Measurements from ENCODE around the gene NR1D1. TPM values are rescaled to one million over a fixed set of nuclear protein-coding genes. Genes with fewer than 3 reads are reported as not detected.
A peak's percentile ranks its signal among the peaks of the same experiment; 100 is the strongest.

Gene NR1D1
- total RNA-seq, 2 donors from 2014 or later: 3.0 to 4.4 TPM

- no peaks in the 10 kb centered on the region for H3K9me3 Mint-ChIP-seq
- no peak for TF ChIP-seq CTCF (conservative IDR thresholded peaks at IDR 0.05)
- no peak overlapping the region for H3K4me3 Mint-ChIP-seq
- no peaks in the 10 kb centered on the region for H3K36me3 Mint-ChIP-seq (ENCODE audit: low read depth)
- Histone ChIP-seq H3K4me1 (ENCODE audit: control insufficient read depth, insufficient read depth, low read length) (no peaks in the 10 kb centered on the region), H3K4me3 (ENCODE audit: low read length) (no peak overlapping the region), H3K27ac (ENCODE audit: low read depth, low read length) (no peak overlapping the region), H3K9me3 (ENCODE audit: control insufficient read depth, low read length) (no peaks in the 10 kb centered on the region), H3K27me3 (ENCODE audit: control insufficient read depth, insufficient read depth, low read length, poor library complexity, severe bottlenecking) (peaks cover 17% of the 10 kb centered on the region), H3K36me3 (ENCODE audit: control insufficient read depth, insufficient read depth, low read length) (no peaks in the 10 kb centered on the region), H3K9ac (ENCODE audit: extremely low read depth, low read length, poor library complexity, severe bottlenecking) (no peak overlapping the region)
- H3K4me1 Mint-ChIP-seq: peaks cover 29% of the 10 kb centered on the region
- no peak overlapping the region for H3K27ac Mint-ChIP-seq
- 83 to 94% methylated on average over 2 to 8 of the region's 8 CpGs for WGBS, 2 experiments (ENCODE audit: insufficient coverage in 1 of 2, insufficient read length in 1 of 2)
- H3K27me3 Mint-ChIP-seq (ENCODE audit: insufficient read depth): peaks cover 42% of the 10 kb centered on the region
- DNase-seq: peak; percentile 41
Observed at GRCh38 chr17:40059729-40060475, 40.5 kb downstream of the NR1D1 start.

GRCh38 chr17:40058865-40059264 is 41.5 kb downstream of the NR1D1 start:
- no peak overlapping the region for H3K9ac ChIP-seq (ENCODE audit: extremely low read depth, low read length, poor library complexity, severe bottlenecking)
- no peak for TF ChIP-seq CTCF (conservative IDR thresholded peaks at IDR 0.05)
- Mint-ChIP-seq H3K4me3 (no peak overlapping the region), H3K27me3 (ENCODE audit: insufficient read depth) (peaks cover 33% of the 10 kb centered on the region), H3K27ac (no peak overlapping the region), H3K9me3 (no peaks in the 10 kb centered on the region), H3K4me1 (peaks cover 20% of the 10 kb centered on the region), H3K36me3 (ENCODE audit: low read depth) (peaks cover 1% of the 10 kb centered on the region)
- no peaks in the 10 kb centered on the region for H3K4me1 ChIP-seq (ENCODE audit: control insufficient read depth, insufficient read depth, low read length)
- no peak overlapping the region for H3K27ac ChIP-seq (ENCODE audit: low read depth, low read length)
- no peaks in the 10 kb centered on the region for H3K9me3 ChIP-seq (ENCODE audit: control insufficient read depth, low read length)
- 93 to 100% methylated on average over 1 of the region's 1 CpG for WGBS, 2 experiments (ENCODE audit: insufficient coverage in 1 of 2, insufficient read length in 1 of 2)
- no peak overlapping the region for H3K4me3 ChIP-seq (ENCODE audit: low read length)
- H3K27me3 ChIP-seq (ENCODE audit: control insufficient read depth, insufficient read depth, low read length, poor library complexity, severe bottlenecking): peaks cover 17% of the 10 kb centered on the region
- H3K36me3 ChIP-seq (ENCODE audit: control insufficient read depth, insufficient read depth, low read length): no peaks in the 10 kb centered on the region
- peak; percentile 53 for DNase-seq

- peaks cover 32% of the 10 kb centered on the region for H3K27me3 Mint-ChIP-seq (ENCODE audit: insufficient read depth)
- Histone ChIP-seq H3K9me3 (ENCODE audit: control insufficient read depth, low read length) (no peaks in the 10 kb centered on the region), H3K4me1 (ENCODE audit: control insufficient read depth, insufficient read depth, low read length) (no peaks in the 10 kb centered on the region), H3K27ac (ENCODE audit: low read depth, low read length) (no peak overlapping the region), H3K4me3 (ENCODE audit: low read length) (no peak overlapping the region), H3K27me3 (ENCODE audit: control insufficient read depth, insufficient read depth, low read length, poor library complexity, severe bottlenecking) (peaks cover 17% of the 10 kb centered on the region), H3K9ac (ENCODE audit: extremely low read depth, low read length, poor library complexity, severe bottlenecking) (no peak overlapping the region), H3K36me3 (ENCODE audit: control insufficient read depth, insufficient read depth, low read length) (no peaks in the 10 kb centered on the region)
- H3K27ac Mint-ChIP-seq: no peak overlapping the region
- no peak overlapping the region for H3K4me3 Mint-ChIP-seq
- 90 to 95% methylated on average over 7 to 8 of the region's 8 CpGs for WGBS, 2 experiments (ENCODE audit: insufficient coverage in 1 of 2, insufficient read length in 1 of 2)
- TF ChIP-seq CTCF (conservative IDR thresholded peaks at IDR 0.05): no peak
- H3K36me3 Mint-ChIP-seq (ENCODE audit: low read depth): peaks cover 3% of the 10 kb centered on the region
- DNase-seq: peak; percentile 46
- peaks cover 18% of the 10 kb centered on the region for H3K4me1 Mint-ChIP-seq
- no peaks in the 10 kb centered on the region for H3K9me3 Mint-ChIP-seq
Observed at GRCh38 chr17:40058186-40058784, 42.1 kb downstream of the NR1D1 start.

All from endodermal cell (in vitro differentiated cells).